ENCODE data around the gene BEND7.
"Not testable (repeated sequence)": the region's sequence is repeated elsewhere in the genome, so short reads cannot be mapped to it uniquely, and the experiment has no call there.

BEND7 gene

DNA sequence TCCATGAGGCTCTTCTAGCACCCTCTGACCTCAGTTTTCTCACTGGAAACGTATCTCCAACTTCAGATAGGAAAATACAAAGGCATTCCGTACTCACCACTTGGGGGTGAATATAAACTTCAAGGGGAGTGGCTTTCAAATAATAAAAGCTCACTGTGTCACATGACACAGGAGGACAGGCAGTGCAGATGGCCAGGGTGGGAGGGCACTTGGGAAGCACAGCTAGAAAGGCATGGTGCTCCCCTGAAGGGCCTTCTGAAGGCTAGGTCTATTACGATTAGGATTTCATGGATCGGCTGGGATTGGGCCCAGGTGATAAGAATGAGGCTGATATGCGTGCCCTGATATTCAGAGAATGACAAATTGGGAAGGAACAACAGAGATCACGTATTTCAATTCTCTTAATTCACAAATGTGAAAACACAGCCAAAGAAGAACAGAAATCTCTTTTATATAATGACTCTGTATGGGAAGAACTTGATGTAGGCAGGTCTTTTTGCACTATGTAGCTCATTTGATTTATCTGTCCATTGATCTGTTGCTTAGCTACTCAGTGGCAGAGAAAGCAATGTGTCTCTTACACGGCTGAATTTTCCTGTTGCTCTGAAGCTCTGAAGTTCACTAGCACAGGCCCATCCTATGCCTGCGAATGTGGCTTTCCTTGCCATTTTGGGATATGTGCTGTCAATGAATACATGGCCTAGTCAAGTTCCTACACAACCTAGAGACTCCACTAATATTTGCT is 83.0 kb downstream of the BEND7 start:
- H3K4me3 ChIP-seq (ENCODE audit: low read depth, low read length): no peak overlapping the region
- no peak overlapping the region for H3K9ac ChIP-seq (ENCODE audit: low read depth, low read length)
- H3K9me3 ChIP-seq (ENCODE audit: control insufficient read depth, insufficient read depth, low read length): no peaks in the 10 kb centered on the region
- H3K4me1 ChIP-seq (ENCODE audit: control insufficient read depth, insufficient read depth, low read length): peaks cover 7% of the 10 kb centered on the region; the same call in 1 of the 2 replicates
- H3K27me3 ChIP-seq (ENCODE audit: control insufficient read depth, insufficient read depth, low read length): peaks cover under 1% of the 10 kb centered on the region; the same call in 1 of the 2 replicates
- H3K27ac ChIP-seq (ENCODE audit: low read depth, low read length): no peak overlapping the region
- no peaks in the 10 kb centered on the region for H3K36me3 ChIP-seq (ENCODE audit: control insufficient read depth, insufficient read depth, low read length)

DNA sequence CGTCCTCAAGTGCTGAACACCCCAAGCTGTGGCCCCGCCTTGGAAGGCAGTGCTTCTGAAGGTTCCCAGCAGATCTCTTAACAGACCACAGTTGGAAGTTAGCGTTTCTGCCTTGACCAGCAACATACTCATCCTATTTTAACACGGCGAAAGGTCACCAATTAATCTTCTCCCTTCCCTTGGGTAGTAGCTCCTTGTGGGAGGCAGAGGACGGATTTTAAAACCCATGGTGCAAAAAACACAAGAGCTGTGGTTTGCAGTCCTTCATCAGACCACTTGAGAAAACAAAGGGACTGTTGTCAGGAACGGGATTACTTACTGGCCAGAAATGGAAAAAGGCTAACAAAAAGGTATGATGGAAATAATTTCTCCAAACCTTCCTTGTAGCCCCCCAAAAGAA is 87.3 kb downstream of the BEND7 start:
- no peak overlapping the region for H3K9ac ChIP-seq (ENCODE audit: low read depth, low read length)
- no peaks in the 10 kb centered on the region for H3K9me3 ChIP-seq (ENCODE audit: control insufficient read depth, insufficient read depth, low read length)
- H3K27ac ChIP-seq (ENCODE audit: low read depth, low read length): no peak overlapping the region
- H3K4me3 ChIP-seq (ENCODE audit: low read depth, low read length): no peak overlapping the region
- no peaks in the 10 kb centered on the region for H3K36me3 ChIP-seq (ENCODE audit: control insufficient read depth, insufficient read depth, low read length)
- peaks cover 25% of the 10 kb centered on the region for H3K27me3 ChIP-seq (ENCODE audit: control insufficient read depth, insufficient read depth, low read length)
- H3K4me1 ChIP-seq (ENCODE audit: control insufficient read depth, insufficient read depth, low read length): peaks cover 7% of the 10 kb centered on the region; the same call in 1 of the 2 replicates

DNA sequence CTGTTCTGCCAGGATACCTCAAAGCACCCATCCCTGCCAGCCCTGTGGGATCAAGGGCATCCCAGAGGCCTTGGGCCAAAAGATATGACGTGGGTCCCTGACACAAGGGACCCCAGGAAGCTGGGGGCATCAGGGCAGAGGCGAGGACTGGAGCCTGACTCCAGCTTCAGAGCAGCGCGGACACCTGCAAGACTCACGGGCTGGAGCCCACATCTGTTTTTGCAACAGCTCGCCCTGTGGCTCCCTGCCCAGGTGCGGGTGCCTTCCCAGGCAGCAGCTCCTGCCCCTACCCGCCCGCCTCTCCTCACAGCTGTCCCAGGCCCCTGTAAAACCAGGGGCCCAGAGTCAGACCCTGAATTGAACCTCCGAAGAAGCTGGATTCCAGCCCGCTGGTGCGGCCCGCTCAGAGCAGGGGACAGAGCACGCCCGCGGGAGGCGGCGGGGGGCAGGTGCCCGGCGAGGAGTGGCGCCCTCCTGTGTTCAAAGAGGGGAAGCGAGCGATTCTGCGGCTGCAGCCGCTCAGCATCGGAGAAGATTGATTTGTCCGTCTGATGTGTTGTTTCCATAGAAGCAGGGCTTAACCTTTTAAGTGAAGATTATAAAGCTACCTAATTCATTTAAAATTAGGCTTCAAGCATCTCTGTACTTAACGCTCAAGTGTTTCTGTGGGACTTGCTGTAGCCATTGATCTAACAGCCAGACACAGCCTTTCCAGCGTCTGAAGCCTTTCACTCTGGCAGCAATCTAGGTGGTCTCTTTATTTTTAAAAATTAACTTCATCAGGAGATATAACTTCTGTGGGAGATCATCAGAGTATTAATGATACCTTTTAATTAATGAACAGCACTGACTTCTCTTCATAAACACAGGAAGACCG is 88.4 kb downstream of the BEND7 start:
- H3K27ac ChIP-seq (ENCODE audit: low read depth, low read length): no peak overlapping the region
- peak overlapping the region; percentile 56 for H3K4me3 ChIP-seq (ENCODE audit: low read depth, low read length)
- H3K9ac ChIP-seq (ENCODE audit: low read depth, low read length): no peak overlapping the region

GRCh38 chr10:13439313-13440184 is 89.3 kb downstream of the BEND7 start:
- H3K9ac ChIP-seq (ENCODE audit: low read depth, low read length): no peak overlapping the region

More for the DNA sequence above, 88.4 kb downstream of the BEND7 start:
- no peaks in the 10 kb centered on the region for H3K9me3 ChIP-seq (ENCODE audit: control insufficient read depth, insufficient read depth, low read length)
- peaks cover 7% of the 10 kb centered on the region; the same call in 1 of the 2 replicates for H3K4me1 ChIP-seq (ENCODE audit: control insufficient read depth, insufficient read depth, low read length)
- no peaks in the 10 kb centered on the region for H3K36me3 ChIP-seq (ENCODE audit: control insufficient read depth, insufficient read depth, low read length)
- H3K27me3 ChIP-seq (ENCODE audit: control insufficient read depth, insufficient read depth, low read length): peaks cover 25% of the 10 kb centered on the region

DNA sequence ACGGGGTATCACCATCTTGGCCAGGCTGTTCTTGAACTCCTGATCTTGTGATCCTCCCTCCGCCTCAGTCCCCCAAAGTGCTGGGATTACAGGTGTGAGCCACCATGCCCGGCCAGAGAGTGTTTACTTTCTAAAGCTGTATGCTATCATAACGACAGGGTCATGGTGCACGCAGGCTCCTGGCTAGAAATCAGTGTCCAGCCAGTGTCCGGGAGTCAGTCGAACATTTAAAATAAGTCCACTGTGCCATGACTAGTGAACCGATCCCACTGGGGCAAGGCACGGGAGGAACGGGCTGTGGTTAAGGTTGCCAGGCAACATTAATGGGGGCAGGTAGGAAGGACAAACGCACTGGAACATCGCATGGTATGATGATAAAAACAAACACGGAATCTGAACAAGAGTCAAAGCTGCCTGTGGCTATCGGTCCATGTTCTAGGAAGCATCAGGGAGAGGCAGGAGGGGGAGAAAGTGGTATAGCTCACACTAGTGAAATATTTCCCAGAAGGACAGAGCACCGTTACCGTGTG is 91.7 kb downstream of the BEND7 start:
- Histone ChIP-seq H3K36me3 (ENCODE audit: control insufficient read depth, insufficient read depth, low read length) (no peaks in the 10 kb centered on the region), H3K4me3 (ENCODE audit: low read depth, low read length) (no peak overlapping the region), H3K4me1 (ENCODE audit: control insufficient read depth, insufficient read depth, low read length) (no peaks in the 10 kb centered on the region; the same call in 1 of the 2 replicates), H3K27ac (ENCODE audit: low read depth, low read length) (no peak overlapping the region), H3K27me3 (ENCODE audit: control insufficient read depth, insufficient read depth, low read length) (peaks cover 25% of the 10 kb centered on the region), H3K9ac (ENCODE audit: low read depth, low read length) (no peak overlapping the region), H3K9me3 (ENCODE audit: control insufficient read depth, insufficient read depth, low read length) (no peaks in the 10 kb centered on the region)

More at GRCh38 chr10:13439313-13440184, 89.3 kb downstream of the BEND7 start:
- Histone ChIP-seq H3K4me1 (ENCODE audit: control insufficient read depth, insufficient read depth, low read length) (peaks cover 7% of the 10 kb centered on the region; the same call in 1 of the 2 replicates), H3K27me3 (ENCODE audit: control insufficient read depth, insufficient read depth, low read length) (peaks cover 25% of the 10 kb centered on the region), H3K27ac (ENCODE audit: low read depth, low read length) (no peak overlapping the region), H3K36me3 (ENCODE audit: control insufficient read depth, insufficient read depth, low read length) (no peaks in the 10 kb centered on the region), H3K4me3 (ENCODE audit: low read depth, low read length) (peak overlapping the region; percentile 56), H3K9me3 (ENCODE audit: control insufficient read depth, insufficient read depth, low read length) (no peaks in the 10 kb centered on the region)

DNA sequence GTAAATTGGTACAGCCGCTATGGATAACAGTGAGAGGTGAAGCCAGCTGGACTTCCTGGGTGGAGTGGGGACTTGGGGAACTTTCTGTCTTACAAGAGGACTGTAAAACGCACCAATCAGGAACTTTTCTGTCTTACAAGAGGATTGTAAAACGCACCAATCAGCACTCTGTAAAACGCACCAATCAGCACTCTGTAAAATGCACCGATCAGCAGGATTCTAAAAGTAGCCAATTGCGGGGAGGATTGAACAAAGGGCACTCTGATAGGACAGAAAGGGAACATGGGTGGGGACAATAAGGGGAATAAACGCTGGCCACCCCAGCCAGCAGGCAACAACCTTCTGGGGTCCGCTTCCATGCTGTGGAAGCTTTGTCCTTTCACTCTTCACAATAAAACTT is 100.9 kb downstream of the BEND7 start:
- H3K9me3 ChIP-seq (ENCODE audit: control insufficient read depth, insufficient read depth, low read length); H3K9ac ChIP-seq (ENCODE audit: low read depth, low read length); H3K36me3 ChIP-seq (ENCODE audit: control insufficient read depth, insufficient read depth, low read length); H3K4me3 ChIP-seq (ENCODE audit: low read depth, low read length); H3K27me3 ChIP-seq (ENCODE audit: control insufficient read depth, insufficient read depth, low read length); H3K4me1 ChIP-seq (ENCODE audit: control insufficient read depth, insufficient read depth, low read length); H3K27ac ChIP-seq (ENCODE audit: low read depth, low read length): not testable (repeated sequence)

GRCh38 chr10:13425397-13425796 is 103.4 kb downstream of the BEND7 start:
- Histone ChIP-seq H3K27me3 (ENCODE audit: control insufficient read depth, insufficient read depth, low read length) (no peaks in the 10 kb centered on the region), H3K4me3 (ENCODE audit: low read depth, low read length) (no peak overlapping the region), H3K36me3 (ENCODE audit: control insufficient read depth, insufficient read depth, low read length) (no peaks in the 10 kb centered on the region), H3K9me3 (ENCODE audit: control insufficient read depth, insufficient read depth, low read length) (no peaks in the 10 kb centered on the region), H3K4me1 (ENCODE audit: control insufficient read depth, insufficient read depth, low read length) (no peaks in the 10 kb centered on the region), H3K27ac (ENCODE audit: low read depth, low read length) (no peak overlapping the region), H3K9ac (ENCODE audit: low read depth, low read length) (no peak overlapping the region)

DNA sequence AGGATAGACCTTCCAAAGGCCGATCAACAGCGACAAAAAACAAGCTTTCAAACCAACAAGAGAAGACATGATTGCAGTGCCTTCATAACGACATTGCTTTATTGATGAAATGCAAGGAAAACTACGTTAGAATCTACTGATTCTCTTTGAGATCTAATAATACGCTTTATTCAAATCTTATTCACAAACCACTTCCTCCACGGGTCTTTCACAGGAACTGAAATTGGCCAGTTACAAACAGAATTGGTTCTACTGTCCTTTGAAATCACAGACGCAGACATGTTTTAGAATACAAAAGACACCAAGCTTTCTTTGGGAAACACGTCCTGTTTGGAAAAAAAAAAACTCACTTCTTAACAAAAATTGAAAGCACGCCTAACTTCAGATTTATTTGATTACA is 106.0 kb downstream of the BEND7 start:
- H3K36me3 ChIP-seq (ENCODE audit: control insufficient read depth, insufficient read depth, low read length): no peaks in the 10 kb centered on the region
- H3K4me3 ChIP-seq (ENCODE audit: low read depth, low read length): no peak overlapping the region
- no peak overlapping the region for H3K9ac ChIP-seq (ENCODE audit: low read depth, low read length)
- H3K4me1 ChIP-seq (ENCODE audit: control insufficient read depth, insufficient read depth, low read length): no peaks in the 10 kb centered on the region
- H3K9me3 ChIP-seq (ENCODE audit: control insufficient read depth, insufficient read depth, low read length): no peaks in the 10 kb centered on the region
- no peak overlapping the region for H3K27ac ChIP-seq (ENCODE audit: low read depth, low read length)
- no peaks in the 10 kb centered on the region for H3K27me3 ChIP-seq (ENCODE audit: control insufficient read depth, insufficient read depth, low read length)

- Histone ChIP-seq H3K9me3 (ENCODE audit: control insufficient read depth, insufficient read depth, low read length) (no peaks in the 10 kb centered on the region), H3K36me3 (ENCODE audit: control insufficient read depth, insufficient read depth, low read length) (no peaks in the 10 kb centered on the region), H3K4me1 (ENCODE audit: control insufficient read depth, insufficient read depth, low read length) (no peaks in the 10 kb centered on the region), H3K27me3 (ENCODE audit: control insufficient read depth, insufficient read depth, low read length) (no peaks in the 10 kb centered on the region), H3K4me3 (ENCODE audit: low read depth, low read length) (no peak overlapping the region), H3K27ac (ENCODE audit: low read depth, low read length) (no peak overlapping the region), H3K9ac (ENCODE audit: low read depth, low read length) (no peak overlapping the region)
Measured at GRCh38 chr10:13421382-13421917, 107.4 kb downstream of the BEND7 start.

Data from HUES48 (cell line).